ENCODE measurements around the gene MTCH2.

DNA sequence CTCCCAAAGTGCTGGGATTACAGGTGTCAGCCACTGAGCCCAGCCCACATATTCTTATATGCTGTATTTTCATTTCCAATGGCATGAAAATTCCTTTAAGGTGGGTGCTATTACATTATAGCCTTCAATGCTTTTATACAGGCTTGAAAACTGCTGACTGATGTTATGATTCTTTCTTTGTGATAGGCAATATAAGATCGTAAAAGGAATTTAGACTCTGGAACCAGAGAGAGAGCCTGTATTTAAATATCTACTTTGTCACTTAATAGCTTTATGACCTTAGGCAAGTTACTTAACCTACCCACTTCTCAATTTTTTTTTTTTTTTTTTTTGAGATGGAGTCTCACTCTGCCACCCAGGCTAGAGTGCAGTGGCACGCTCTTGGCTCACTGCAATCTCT, 46.6 kb upstream of the MTCH2 start:
- no peak for TF ChIP-seq CTCF (IDR thresholded peaks at IDR 0.05; ENCODE audit: low read depth, low read length)
- TF ChIP-seq POLR2A (IDR thresholded peaks at IDR 0.05; ENCODE audit: extremely low read depth, insufficient read length), result no peak
